Activated CD8-positive, alpha-beta memory T cell treated with anti-CD3 and anti-CD28 coated beads, Interleukin-2, amount 50 U/mL, for 24 hours (primary cell): Measurements from ENCODE around the gene PAF1.

Experiments used
- DNase-seq: peaks from one replicate; pipeline ENCODE4 v3.0.0-alpha.2; 2020; ENCODE audit errors: extremely low read depth

Gene PAF1

DNA sequence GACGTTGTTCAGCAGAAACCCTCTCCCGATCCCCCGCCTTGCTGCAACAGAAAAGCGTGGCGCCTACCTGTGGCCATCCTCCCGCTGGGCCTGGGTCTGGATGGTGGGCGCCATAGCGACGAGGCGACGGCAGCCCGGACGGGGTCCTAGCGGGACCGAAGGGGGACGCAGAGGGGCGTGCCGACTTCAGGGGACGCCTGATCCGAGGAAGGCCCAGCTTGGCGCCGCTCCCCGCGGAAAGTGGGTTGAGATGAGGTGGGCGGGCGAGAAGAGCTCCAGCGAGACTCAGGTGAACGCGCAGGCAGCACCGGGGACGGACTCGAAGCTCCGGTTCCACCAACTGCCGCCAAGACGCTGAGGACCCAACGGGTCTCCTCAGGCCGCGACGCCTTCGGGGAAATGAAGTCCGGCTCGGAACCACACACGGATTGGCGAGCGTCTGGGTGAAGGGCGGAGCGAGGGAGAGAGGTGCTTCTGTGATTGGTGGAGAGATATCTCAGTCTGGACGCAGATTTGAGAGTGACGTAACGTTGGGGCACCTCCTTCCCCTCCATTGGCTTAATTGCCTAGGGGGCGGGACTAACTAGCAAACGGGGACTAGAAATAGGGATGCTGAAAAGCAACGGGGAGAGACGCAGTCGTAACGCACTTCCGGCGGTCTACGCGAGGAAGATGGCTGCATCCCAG lies at the start of gene PAF1, which contains the start of gene MED29:
PAF1 (minus strand) TSS at position 356 of the 687 bp plus-strand sequence; CDS start at position 114, 242 bp downstream.
MED29 (plus strand) TSS at position 628 of the 687 bp plus-strand sequence; CDS start at position 673, 45 bp downstream.
- DNase-seq = peak; percentile 88

DNA sequence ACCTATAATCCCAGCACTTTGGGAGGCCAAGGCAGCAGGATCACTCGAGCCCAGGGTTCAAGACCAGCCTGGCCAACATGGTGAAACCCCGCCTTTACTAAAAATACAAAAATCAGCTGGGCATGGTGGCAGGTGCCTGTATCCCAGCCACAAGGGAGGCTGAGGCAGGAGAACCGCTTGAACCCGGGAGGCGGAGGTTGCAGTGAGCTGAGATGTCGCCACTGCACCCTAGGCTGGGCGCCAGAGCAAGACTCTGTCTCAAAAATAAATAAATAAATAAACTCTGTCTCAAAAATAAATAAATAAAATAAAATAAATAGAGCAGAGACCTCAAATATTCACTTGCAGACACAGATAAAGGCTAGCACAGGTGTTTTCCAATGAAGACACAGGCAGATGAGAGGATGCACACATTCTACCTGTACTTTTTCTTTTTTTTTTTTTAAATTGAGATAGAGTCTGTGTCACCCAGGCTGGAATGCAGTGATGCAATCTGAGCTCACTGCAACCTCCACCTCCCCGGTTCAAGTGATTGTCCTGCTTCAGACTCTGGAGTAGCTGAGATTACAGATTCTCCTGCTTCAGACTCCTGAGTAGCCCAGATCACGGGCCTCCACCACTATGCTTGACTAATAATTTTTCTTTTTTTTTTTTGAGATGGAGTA lies 47.5 kb upstream of the PAF1 start:
- no peak for DNase-seq

- DNase-seq = no peak
Measured at GRCh38 chr19:39436350-39436716, 45.4 kb upstream of the PAF1 start.

- peak; percentile 98 for DNase-seq
Measured at GRCh38 chr19:39435499-39436349, 44.8 kb upstream of the PAF1 start, which contains the start of gene RPS16. Gene RPS16 (minus strand): TSS chr19:39435949. CDS start chr19:39435895, 54 bp downstream.

DNA sequence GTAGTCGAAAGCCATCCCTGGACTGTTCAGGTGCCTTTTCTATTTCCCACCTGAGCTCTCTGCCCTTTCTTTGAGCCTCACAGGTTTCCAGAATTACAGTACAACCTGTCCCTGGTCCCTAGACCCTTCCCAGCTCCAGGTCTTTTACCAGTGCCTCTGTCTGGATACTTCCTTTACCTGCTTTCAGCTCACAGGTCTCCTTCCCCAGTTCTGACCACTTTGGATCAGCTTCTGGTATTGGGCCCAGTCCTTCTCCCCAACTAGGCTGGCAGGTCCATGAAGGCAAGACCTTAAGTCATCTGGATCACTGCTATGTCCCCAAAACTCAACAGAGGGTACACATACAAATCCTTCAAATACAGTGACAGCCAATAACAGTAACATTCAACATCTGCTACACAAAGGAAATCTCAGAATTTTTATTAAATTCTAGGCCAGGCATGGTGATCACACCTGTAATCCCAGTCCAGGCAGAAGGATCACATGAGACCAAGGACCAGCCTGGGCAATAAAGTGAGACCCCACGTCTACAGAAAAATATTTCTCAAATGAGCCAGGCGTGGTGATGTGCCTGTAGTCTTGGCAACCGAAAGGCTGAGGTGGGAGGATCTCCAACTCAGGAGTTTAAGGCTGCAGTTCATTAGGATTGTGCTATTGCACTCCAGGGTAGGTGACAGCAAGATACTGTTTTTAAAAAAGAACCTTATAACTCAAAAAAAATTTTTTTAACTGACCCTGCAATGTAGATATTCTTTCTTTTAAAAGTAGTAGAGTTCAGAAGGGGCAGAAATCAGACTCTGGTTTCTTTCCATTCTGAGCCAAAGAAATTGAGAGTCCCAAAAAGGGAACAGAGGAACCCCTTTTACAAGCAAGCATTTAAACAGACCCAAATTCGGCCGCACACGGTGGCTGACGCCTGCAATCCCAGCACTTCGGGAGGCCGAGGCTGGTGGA lies 43.5 kb upstream of the PAF1 start:
- DNase-seq = no peak

DNA sequence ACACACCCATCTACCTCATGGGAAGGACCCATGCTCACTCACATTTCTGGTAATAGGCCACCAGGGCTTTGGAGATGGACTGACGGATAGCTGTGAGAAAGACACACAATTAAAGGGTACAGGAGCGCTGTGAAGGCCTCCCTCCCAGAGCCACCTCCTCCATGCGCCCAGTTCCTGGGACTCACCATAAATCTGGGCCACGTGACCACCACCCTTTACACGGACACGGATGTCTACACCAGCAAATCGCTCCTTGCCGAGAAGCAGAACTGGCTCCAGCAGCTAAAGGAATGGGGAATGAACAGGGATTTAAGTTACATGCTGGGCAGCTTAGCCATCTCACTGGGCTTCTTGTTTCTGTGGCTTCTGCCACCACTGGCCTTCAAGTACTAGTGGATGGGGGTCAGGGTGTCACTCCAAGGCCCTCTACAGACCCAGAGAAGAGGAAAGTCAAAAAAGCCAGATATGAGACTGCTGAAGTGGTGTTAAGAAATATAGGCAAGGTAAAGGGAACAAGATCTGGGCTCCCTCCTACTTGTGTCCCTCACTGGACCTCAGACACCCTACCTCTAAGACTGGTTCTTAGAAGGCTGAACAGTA lies 42.7 kb upstream of the PAF1 start:
- DNase-seq = no peak

GRCh38 chr19:39432677-39433025 lies 41.7 kb upstream of the PAF1 start:
- DNase-seq = no peak

DNA sequence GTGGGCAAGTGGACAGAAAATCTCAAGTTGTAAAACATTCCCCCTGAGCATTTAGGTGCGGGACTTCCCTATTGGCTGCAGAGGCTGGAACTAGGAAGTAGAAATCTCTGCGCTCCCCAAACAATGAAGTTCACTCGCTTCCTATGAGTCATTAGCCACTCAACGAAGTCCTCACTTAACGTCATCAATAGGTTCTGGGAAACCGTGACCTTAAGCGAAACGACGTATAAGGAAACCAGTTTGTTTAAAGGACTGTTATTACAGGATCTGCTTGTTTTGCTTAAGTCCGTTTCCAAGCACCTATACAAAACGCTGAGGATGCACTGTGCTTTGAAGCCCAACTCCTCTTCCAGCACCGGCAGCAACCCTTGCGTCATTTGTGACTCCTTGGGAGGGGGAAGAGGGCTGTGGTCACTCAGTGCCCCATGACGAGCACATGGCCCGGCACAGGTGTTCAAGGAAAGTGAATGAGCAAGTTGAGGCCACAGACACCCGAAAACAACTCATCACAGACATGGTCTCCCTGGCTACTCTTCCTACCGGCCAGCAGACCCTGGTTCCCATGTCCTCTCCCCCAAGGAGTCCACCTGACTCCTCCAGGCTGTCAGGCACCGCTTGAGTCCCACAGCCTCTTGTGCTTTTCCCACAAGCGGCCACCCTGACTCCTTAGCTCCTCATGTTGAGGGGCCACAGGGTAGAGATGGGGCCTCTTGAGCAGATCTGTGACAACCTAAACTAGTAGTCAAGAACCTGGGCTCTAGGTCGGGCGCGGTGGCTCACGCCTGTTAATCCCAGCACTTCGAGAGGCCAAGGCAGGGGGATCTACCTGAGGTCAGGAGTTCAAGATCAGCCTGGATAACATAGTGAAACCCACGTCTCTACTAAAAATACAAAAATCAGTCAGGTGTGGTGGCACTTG lies 40.0 kb upstream of the PAF1 start:
- no peak for DNase-seq

- DNase-seq = no peak
Measured at GRCh38 chr19:39428283-39429112, 37.6 kb upstream of the PAF1 start.

DNA sequence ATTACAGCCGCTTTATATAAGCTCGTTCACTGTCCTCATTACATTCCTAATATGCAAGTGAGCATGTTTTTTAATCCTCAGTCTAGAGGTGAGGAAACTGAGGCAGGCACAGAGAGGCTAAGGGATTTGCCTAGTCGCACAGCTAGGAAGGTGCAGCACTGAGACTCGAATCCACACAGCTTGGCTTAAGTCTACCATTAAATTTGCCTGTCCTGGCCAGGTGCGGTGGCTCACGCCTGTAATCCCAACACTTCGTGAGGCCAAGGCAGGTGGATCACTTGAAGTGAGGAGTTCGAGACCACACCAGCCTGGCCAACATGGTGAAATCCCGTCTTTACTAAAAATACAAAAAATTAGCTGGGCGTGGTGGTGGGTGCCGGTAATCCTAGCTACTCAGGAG lies 36.8 kb upstream of the PAF1 start:
- no peak for DNase-seq

DNA sequence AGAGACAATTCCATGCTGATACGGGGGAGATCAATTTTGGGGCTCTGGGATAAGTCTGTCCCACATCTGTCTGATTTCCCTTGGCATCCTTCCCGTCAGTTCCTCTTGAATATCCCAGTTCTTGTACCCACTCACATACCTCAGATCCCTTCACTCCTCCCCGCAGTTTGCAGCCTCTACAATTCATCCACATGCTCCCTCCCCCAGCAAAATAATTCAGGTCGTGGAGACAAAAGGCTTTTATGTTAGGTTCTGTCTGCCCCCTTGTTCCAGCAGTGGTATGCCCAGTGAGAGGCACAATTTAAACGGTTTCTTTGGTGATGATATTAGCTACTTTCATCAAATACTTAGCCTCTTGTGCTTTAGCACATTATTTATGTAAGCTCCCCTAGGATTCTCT lies 35.3 kb upstream of the PAF1 start:
- DNase-seq = no peak

DNA sequence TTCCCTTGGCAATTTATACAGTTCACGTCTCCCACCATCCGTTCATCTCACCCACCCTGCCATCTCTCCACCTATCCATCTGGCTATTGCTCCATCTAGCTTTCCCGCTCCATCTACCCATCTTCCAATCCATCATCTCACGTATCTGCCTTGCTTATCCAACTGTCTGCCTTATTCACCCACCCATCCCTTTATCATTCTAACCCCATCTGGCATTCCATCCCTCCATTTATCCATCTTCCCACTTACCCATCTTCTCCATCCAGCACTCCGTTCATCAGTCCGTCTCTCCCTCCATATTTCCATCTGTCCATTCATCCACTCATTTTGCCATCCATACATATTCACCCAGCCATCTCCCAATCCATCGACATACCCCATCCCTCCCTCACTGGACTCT lies 34.8 kb upstream of the PAF1 start:
- no peak for DNase-seq

- no peak for DNase-seq
Measured at GRCh38 chr19:39424934-39425333, 34.0 kb upstream of the PAF1 start.

DNA sequence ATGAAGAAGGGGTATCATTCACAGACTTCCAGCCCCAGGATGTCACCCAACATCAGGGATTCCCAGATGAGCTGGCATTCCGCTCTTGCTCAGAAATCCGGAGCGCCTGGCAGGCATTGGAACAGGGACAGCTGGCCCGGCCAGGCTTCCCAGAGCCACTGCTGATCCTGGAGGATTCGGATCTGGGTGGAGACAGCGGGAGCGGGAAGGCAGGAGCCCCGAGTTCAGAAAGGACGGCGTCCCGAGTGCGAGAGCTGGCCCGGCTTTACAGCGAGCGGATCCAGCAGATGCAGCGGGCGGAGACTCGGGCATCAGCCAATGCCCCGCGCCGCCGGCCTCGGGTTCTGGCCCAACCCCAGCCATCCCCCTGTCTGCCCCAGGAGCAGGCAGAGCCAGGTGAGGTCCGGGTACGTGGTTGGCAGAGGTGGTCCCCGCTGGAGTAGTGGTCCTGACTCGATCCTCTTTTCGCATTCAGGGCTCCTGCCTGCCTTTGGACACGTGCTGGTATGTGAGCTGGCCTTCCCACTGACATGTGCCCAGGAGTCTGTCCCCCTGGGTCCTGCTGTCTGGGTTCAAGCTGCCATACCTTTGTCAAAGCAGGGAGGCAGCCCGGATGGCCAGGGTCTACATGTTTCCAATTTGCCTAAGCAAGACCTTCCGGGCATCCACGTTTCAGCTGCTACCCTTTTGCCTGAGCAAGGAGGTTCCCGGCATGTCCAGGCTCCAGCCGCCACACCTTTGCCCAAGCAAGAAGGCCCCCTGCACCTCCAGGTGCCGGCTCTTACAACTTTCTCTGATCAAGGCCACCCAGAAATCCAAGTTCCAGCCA lies 32.6 kb upstream of the PAF1 start:
- DNase-seq = no peak

DNA sequence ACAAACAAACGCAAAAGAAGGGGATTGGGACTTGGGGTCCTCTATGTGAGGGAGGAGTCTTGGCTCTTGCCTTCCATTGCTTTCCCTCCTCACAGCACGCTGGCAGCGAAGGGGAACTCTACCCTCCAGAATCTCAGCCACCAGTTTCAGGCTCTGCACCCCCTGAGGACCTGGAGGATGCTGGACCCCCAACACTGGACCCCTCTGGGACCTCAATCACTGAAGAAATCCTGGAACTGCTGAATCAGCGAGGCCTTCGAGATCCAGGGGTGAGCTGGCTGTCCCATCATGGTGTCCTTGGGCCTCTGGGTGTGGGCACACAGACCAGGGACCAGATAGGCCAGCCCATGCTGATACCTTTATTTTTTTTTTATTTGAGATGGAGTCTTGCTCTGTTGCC lies 31.1 kb upstream of the PAF1 start:
- no peak for DNase-seq

DNA sequence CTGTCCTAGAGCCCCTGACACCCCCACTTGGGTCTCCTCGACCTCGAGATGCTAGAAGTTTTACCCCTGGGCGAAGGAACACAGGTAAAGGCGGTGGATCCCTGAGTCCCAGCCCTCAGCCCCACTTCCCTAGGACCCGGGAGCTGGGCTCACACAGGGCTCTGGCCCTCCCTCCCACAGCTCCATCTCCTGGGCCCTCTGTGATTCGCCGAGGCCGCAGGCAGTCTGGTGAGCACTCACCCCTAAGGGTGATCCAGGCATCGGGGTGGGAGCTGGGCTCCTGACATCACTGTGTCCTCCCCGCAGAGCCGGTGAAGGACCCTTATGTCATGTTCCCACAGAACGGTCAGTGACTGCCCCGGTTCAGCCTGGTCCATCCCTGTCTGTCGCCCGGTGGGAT lies 29.9 kb upstream of the PAF1 start:
- no peak for DNase-seq

DNA sequence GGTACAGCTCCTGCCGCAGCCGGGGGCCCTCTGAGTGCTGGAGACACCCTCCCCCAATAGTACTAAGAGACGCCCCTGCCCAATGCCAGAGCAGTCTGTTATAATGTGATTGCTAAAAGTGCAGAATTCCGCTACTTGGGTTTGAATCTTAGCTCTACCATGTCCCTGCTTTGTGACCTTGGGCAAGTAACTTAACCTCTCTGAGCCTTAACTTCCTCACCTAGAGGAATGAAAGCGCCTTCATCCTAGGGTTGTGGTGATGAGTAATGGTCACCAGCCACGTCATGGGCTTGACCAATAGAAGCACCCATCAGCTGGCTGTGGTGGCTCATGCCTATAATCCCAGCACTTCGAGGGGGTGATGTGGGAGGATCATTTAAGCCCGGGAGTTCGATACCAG lies 28.1 kb upstream of the PAF1 start:
- no peak for DNase-seq
